ENCODE results near the gene GNG13.
"Not testable (repeated sequence)": the region's sequence is repeated elsewhere in the genome, so short reads cannot be mapped to it uniquely, and the experiment has no call there.

The GNG13 gene

GRCh38 chr16:820748-821147, 20.2 kb upstream of the GNG13 start:
- Histone ChIP-seq H3K4me3 (ENCODE audit: low read length) (no peak overlapping the region), H3K9me2 (replicated peaks; ENCODE audit: control insufficient read depth, low read length) (no peaks in the 10 kb centered on the region), H3K36me3 (ENCODE audit: control insufficient read depth, low read length) (no peaks in the 10 kb centered on the region), H3K4me1 (ENCODE audit: control insufficient read depth, low read length) (peaks cover 14% of the 10 kb centered on the region), H3K4me2 (ENCODE audit: low read length) (no peak overlapping the region), H3F3A (ENCODE audit: control insufficient read depth, insufficient read depth) (no peaks in the 10 kb centered on the region), H3K79me2 (ENCODE audit: control insufficient read depth, low read length) (no peaks in the 10 kb centered on the region), H4K20me1 (ENCODE audit: control insufficient read depth, insufficient read depth, low read depth, low read length) (no peaks in the 10 kb centered on the region), H3K27me3 (ENCODE audit: control insufficient read depth, low read length) (peaks cover 10% of the 10 kb centered on the region), H3K9me3 (ENCODE audit: control insufficient read depth, insufficient read depth, low read length) (peaks cover 6% of the 10 kb centered on the region; the same call in 1 of the 2 replicates), H3K27ac (ENCODE audit: low read depth, low read length) (no peak overlapping the region)
- TF ChIP-seq CTCF (IDR thresholded peaks at IDR 0.05; ENCODE audit: low read depth, low read length, poor library complexity, severe bottlenecking) (no peak), EZH2phosphoT487 (IDR thresholded peaks at IDR 0.05; ENCODE audit: borderline replicate concordance, low read length) (no peak)

GRCh38 chr16:820044-820408, 19.5 kb upstream of the GNG13 start:
- not testable (repeated sequence) for H4K20me1 ChIP-seq (ENCODE audit: control insufficient read depth, insufficient read depth, low read depth, low read length); H3K9me3 ChIP-seq (ENCODE audit: control insufficient read depth, insufficient read depth, low read length); H3F3A ChIP-seq (ENCODE audit: control insufficient read depth, insufficient read depth); H3K79me2 ChIP-seq (ENCODE audit: control insufficient read depth, low read length); H3K36me3 ChIP-seq (ENCODE audit: control insufficient read depth, low read length); H3K9me2 ChIP-seq (replicated peaks; ENCODE audit: control insufficient read depth, low read length); H3K27ac ChIP-seq (ENCODE audit: low read depth, low read length)
- peaks cover 10% of the 10 kb centered on the region for H3K27me3 ChIP-seq (ENCODE audit: control insufficient read depth, low read length)
- H3K4me2 ChIP-seq (ENCODE audit: low read length): peak overlapping the region; percentile 40
- H3K4me1 ChIP-seq (ENCODE audit: control insufficient read depth, low read length): peaks cover 14% of the 10 kb centered on the region
- H3K4me3 ChIP-seq (ENCODE audit: low read length): 0 out of 2 replicates have a peak overlapping the region, but pooled peaks have one; percentile 10

- no peaks in the 10 kb centered on the region for H3K36me3 ChIP-seq (ENCODE audit: control insufficient read depth, low read length)
- peaks cover 10% of the 10 kb centered on the region for H3K27me3 ChIP-seq (ENCODE audit: control insufficient read depth, low read length)
- H3K9me2 ChIP-seq (replicated peaks; ENCODE audit: control insufficient read depth, low read length): no peaks in the 10 kb centered on the region
- no peaks in the 10 kb centered on the region for H4K20me1 ChIP-seq (ENCODE audit: control insufficient read depth, insufficient read depth, low read depth, low read length)
- no peaks in the 10 kb centered on the region for H3K79me2 ChIP-seq (ENCODE audit: control insufficient read depth, low read length)
- H3K27ac ChIP-seq (ENCODE audit: low read depth, low read length): no peak overlapping the region
- H3K4me2 ChIP-seq (ENCODE audit: low read length): peak overlapping the region; percentile 40
- 0 out of 2 replicates have a peak overlapping the region, but pooled peaks have one; percentile 10 for H3K4me3 ChIP-seq (ENCODE audit: low read length)
- TF ChIP-seq CTCF (IDR thresholded peaks at IDR 0.05; ENCODE audit: low read depth, low read length, poor library complexity, severe bottlenecking) (no peak), EZH2phosphoT487 (IDR thresholded peaks at IDR 0.05; ENCODE audit: borderline replicate concordance, low read length) (no peak)
- peaks cover 6% of the 10 kb centered on the region; the same call in 1 of the 2 replicates for H3K9me3 ChIP-seq (ENCODE audit: control insufficient read depth, insufficient read depth, low read length)
- H3F3A ChIP-seq (ENCODE audit: control insufficient read depth, insufficient read depth): no peaks in the 10 kb centered on the region
- peaks cover 14% of the 10 kb centered on the region for H3K4me1 ChIP-seq (ENCODE audit: control insufficient read depth, low read length)
These were observed 19.0 kb upstream of the GNG13 start for GRCh38 chr16:819336-820043.

DNA sequence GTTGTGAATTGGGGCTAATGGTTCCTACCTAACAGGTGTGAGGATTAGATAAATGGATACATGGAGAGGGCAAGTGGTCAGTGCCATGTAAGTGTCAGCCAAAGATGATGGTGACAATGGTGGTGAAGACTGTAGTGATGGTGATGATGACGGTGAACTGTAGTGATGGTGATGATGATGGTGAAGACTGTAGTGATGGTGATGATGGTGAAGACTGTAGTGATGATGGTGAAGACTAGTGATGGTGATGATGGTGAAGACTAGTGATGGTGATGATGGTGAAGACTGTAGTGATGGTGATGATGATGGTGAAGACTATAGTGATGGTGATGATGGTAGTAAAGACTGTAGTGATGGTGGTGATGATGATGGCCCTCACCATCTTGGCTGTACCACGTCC, 18.1 kb upstream of the GNG13 start:
- Histone ChIP-seq H3K36me3 (ENCODE audit: control insufficient read depth, low read length) (no peaks in the 10 kb centered on the region), H3K27ac (ENCODE audit: low read depth, low read length) (no peak overlapping the region), H3K9me3 (ENCODE audit: control insufficient read depth, insufficient read depth, low read length) (peaks cover 6% of the 10 kb centered on the region; the same call in 1 of the 2 replicates), H3K4me2 (ENCODE audit: low read length) (no peak overlapping the region), H4K20me1 (ENCODE audit: control insufficient read depth, insufficient read depth, low read depth, low read length) (no peaks in the 10 kb centered on the region), H3K79me2 (ENCODE audit: control insufficient read depth, low read length) (no peaks in the 10 kb centered on the region), H3K9me2 (replicated peaks; ENCODE audit: control insufficient read depth, low read length) (no peaks in the 10 kb centered on the region), H3K4me3 (ENCODE audit: low read length) (no peak overlapping the region), H3K27me3 (ENCODE audit: control insufficient read depth, low read length) (peaks cover 10% of the 10 kb centered on the region), H3F3A (ENCODE audit: control insufficient read depth, insufficient read depth) (no peaks in the 10 kb centered on the region), H3K4me1 (ENCODE audit: control insufficient read depth, low read length) (peaks cover 14% of the 10 kb centered on the region)
- TF ChIP-seq CTCF (IDR thresholded peaks at IDR 0.05; ENCODE audit: low read depth, low read length, poor library complexity, severe bottlenecking) (no peak), EZH2phosphoT487 (IDR thresholded peaks at IDR 0.05; ENCODE audit: borderline replicate concordance, low read length) (no peak)
